HG03108 (cell line): ENCODE results near the gene MGMT.

Experiments
- ATAC-seq: cut with Tn5 transposase; IDR thresholded peaks from one replicate; pipeline ENCODE4 v1.9.1; 2021; ENCODE audit warnings: moderate library complexity; ENCODE audit not compliant: unreplicated experiment

Gene MGMT

GRCh38 chr10:129755158-129755591 lies 288.1 kb downstream of the MGMT start:
- ATAC-seq: no peak

GRCh38 chr10:129755621-129756020 lies 288.6 kb downstream of the MGMT start:
- no peak for ATAC-seq

GRCh38 chr10:129756912-129757901 lies 290.2 kb downstream of the MGMT start:
- no peak for ATAC-seq

- ATAC-seq: no peak
Measured at GRCh38 chr10:129758207-129759021, 291.4 kb downstream of the MGMT start.

- no peak for ATAC-seq
Measured at GRCh38 chr10:129759214-129760002, 292.4 kb downstream of the MGMT start.

GRCh38 chr10:129760003-129760315 lies 292.9 kb downstream of the MGMT start:
- no peak for ATAC-seq

- ATAC-seq: no peak
Measured at GRCh38 chr10:129760416-129760815, 293.4 kb downstream of the MGMT start.

GRCh38 chr10:129761197-129761972 lies 294.3 kb downstream of the MGMT start:
- ATAC-seq: no peak

- ATAC-seq: no peak
Measured at GRCh38 chr10:129761981-129762956, 295.2 kb downstream of the MGMT start.

- ATAC-seq: no peak
Measured at GRCh38 chr10:129764011-129764900, 297.2 kb downstream of the MGMT start.

GRCh38 chr10:129764901-129765663 lies 298.0 kb downstream of the MGMT start:
- no peak for ATAC-seq

- ATAC-seq: no peak
Measured at GRCh38 chr10:129765664-129766550, 298.9 kb downstream of the MGMT start.

- ATAC-seq: no peak
Measured at GRCh38 chr10:129766611-129767550, 299.8 kb downstream of the MGMT start.

- ATAC-seq: no peak
Measured at GRCh38 chr10:129767751-129768150, 300.7 kb downstream of the MGMT start.
